GM12891 (cell line): Measurements from ENCODE around the gene EPO.

Experiments
- PAX5 ChIP-seq: IDR thresholded peaks from 2 replicates; pipeline ENCODE4 v1.6.1; 2011; ENCODE audit warnings: low read length, moderate library complexity, mild to moderate bottlenecking; ENCODE audit not compliant: insufficient read depth, severe bottlenecking
- POLR2A ChIP-seq: IDR thresholded peaks from 2 replicates; pipeline ENCODE4 v1.6.1; 2011; ENCODE audit warnings: low read depth, low read length, control low read depth
- POLR2AphosphoS5 ChIP-seq: IDR thresholded peaks from 2 replicates; pipeline ENCODE4 v1.6.1; 2011; ENCODE audit warnings: low read depth, low read length, control low read depth
- POU2F2 ChIP-seq: IDR thresholded peaks from 2 replicates; pipeline ENCODE4 v1.6.1; 2011; ENCODE audit warnings: low read depth, mild to moderate bottlenecking, control low read depth, low read length, moderate library complexity
- SPI1 ChIP-seq: IDR thresholded peaks from 2 replicates; pipeline ENCODE4 v1.6.1; 2011; ENCODE audit warnings: low read depth, low read length, control low read depth
- TAF1 ChIP-seq: IDR thresholded peaks from 2 replicates; pipeline ENCODE4 v1.6.1; 2011; ENCODE audit warnings: low read depth, low read length, control low read depth

- TF ChIP-seq SPI1 (no peak), TAF1 (no peak), POLR2A (no peak), POLR2AphosphoS5 (no peak), POU2F2 (no peak), PAX5 (no peak)
These were observed 33.0 kb upstream of the EPO start for GRCh38 chr7:100687261-100687660.
